Inferior parietal cortex (tissue), 1 donor: ENCODE results near the gene DHX38.
"Not testable (repeated sequence)": the region's sequence is repeated elsewhere in the genome, so short reads cannot be mapped to it uniquely, and the experiment has no call there.

ENCODE experiments used
- DNase-seq: peaks from one replicate; pipeline ENCODE4 v3.0.0-alpha.2; 2016; ENCODE audit errors: extremely low spot score

Gene DHX38

DNA sequence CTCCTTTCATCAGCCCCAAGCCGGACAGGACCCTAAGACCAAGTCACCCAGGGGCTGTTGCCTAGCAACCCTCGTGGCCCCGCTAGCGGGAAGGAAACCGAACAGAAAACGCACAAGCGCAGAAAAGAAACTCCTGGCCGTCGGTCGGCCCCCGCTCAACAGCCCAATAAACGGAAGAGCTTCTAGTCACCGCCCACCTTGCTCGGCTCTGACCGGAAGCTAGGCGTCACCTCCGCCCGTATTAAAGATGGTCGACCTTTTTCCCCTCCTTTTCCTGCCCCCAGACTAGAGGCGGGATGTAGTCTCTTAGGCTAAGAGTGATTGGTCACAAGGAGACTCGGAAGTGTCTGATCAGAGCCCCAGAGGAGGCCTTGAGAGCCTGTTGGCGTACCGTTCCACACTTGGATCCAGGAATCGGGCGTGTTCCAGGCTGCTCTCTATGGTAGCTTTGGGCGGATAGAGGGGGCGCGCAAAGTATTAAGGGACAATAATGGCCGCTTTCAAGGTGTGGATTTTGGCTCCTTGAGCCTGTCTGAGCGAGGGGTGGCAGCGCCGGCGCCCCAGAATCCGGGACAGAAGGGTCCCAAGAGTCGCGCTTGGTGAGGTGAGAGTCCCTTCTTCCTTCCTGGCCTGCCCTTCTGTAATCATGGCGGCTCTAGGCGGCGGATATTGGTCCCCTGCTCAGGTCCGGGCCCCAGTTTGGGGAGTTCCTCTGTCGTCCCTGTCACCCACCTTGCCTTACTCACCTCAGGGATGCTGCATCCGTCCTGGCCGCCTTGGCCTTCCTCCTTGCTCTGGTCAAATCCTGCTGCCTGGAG, at the start of gene DHX38, which contains the start of gene TXNL4B:
DHX38 (plus strand) TSS at position 400 of the 818 bp plus-strand sequence. CDS start 2,311 bp downstream, outside the sequence.
TXNL4B (minus strand) TSS at position 173 of the 818 bp plus-strand sequence. CDS start 2,871 bp downstream, outside the sequence.
- peak; percentile 99 for DNase-seq

DNA sequence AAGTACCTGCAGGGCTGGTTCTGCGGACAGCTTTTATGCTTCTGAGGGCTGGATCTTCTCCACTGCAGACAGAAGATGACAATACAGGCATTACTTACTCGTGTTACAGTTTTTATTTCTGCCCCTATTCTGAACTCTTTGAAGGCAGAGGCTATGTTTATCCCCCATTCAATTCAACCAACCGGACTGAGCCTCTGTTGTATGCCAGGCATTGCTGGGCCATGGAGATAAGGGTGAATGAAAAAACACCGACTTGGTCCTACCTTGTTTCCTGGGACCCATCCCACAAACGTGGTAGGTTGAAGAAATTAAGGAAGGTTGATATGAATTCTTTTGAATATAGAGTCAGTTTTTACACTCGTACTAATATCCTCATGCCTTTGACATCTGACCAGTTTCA, 49.4 kb upstream of the DHX38 start:
- no peak for DNase-seq

DNA sequence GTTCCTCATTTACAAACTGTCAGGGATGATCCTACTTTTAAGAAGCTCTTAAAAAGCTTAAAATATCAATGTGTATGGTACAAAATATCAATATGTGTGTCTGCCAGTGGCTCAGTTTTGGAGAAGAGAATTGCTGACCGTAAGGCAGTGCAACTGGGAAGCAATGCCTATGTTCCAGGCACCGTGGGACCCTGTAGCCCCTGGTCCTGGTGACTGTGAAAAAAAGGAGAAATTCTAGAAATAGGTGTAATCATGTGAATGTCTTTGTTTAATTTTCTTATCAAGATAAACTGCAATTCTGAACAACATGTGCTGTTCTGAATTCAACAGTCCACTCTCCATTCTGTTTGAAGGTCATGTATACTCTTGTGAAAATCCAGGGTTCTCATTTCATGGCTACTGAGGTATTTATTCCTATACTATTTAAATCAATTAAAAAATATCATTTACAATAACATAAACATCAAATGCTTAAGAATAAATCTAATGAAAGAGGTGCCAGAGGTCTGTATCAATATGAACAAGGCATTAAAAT, 48.8 kb upstream of the DHX38 start:
- no peak for DNase-seq

DNA sequence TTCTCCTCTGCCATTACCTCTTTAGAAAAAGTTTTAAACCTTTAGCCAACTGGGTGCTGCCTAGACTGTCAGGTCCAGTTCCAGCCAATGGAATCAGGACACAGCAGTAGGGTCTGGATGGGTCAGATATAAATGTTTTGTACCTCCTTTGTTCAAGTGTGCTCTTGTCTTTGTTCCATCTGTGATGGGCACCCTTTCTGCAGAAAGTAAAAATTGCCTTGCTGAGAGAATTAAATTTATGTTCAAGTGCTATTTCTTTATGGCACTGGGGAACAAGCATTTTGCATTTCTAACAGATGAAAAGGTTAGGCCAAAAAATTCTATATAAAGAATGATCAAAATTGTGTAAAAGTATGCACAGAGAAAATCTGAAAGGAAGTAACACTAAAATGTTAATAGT, 44.5 kb upstream of the DHX38 start:
- no peak for DNase-seq

DNA sequence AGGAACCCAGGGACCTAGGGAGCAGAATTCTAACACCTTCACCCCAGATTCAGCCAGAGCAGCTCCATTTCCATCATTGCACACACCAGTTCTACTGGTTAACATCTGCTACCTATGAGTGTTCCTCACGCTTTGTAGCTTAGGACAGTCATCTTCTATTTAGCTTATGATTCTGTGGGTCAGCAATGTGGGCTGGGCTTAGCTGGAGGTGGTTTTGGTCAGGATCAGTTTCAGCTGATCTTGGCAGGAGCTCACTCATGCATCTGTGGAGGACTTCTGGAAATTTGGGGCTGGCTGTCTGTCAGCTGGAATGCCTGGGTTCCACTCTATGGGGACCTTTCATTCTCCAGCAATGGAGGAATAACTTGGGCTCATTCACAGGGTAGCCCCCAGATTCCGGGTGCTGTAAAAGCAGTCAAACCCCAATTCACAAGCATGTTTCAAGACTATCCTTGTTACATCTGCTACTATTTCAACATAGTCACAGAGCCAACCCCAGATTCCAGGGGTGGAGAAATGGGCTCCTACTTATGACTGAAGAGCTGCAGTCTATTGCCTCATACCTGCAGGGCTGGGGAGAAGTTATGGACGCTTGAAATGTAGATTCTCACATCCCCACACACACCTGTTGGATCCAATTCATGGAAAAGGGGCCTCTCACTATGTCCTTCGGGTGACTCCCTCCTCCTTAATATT, 42.7 kb upstream of the DHX38 start:
- DNase-seq, result no peak

DNA sequence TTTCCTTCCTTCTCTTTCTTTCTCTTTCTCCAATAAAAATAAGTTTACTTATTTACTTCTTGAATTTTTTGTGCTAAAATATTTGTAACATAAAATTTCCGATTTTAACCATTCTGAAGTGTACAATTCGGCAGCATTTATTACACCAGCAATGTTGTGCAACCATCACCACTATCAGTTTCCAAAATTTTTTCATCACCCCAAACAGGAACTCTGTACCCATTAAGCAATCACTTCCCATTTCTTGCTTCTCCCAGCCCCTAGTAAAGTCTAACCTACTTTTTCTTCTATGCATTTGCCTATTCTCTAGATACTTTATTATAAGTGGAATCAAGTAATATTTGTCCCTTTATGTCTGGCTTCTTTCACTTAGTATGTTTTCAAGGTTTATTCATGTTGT, 41.8 kb upstream of the DHX38 start:
- no peak for DNase-seq

DNA sequence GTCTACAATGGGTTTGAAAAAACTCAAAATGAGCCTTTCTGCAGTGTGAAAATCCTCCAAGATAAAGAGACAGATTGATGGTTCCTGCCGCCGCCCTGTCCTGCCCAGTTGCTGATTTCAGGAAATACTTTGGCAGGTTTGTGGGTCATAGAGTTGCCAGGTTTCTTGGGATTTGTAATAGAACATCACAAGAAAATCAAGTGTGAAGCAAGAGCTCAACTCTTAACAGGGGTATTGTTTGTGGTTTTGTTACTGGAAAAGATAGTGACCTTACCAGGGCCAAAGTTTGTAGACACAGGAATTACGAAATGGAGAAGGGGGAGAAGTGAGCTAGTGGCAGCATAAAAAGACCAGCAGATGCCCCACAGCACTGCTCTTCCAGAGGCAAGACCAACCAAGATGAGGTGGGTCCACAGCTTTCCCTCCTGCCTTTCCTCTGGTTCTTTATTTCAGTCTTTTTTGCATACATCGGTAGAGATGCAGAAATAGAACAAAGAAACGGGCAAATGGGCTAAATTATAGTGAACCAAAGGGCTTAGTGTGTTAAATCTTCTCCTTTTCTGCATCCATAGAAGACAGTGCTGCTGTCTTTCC, 39.3 kb upstream of the DHX38 start, which contains the start of gene HP:
HP (plus strand) TSS at position 252 of the 594 bp plus-strand sequence; CDS start at position 400, 148 bp downstream.
- not testable (repeated sequence) for DNase-seq

DNA sequence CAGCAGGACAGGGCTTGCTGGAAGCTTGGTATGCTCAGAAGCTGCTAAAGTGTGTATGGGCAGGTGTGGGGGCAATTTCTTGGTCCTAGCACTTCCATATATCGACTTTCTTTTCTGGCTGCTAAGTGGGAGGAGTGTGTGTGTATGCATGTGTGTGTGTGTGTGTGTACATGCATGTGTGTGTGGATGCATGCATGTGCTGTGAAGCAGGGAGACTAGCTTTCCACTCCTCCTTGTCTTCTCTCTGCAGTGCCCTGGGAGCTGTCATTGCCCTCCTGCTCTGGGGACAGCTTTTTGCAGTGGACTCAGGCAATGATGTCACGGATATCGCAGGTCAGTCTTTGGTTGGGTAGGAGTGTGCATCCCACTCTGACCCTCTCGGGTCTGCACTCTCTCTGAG, 37.7 kb upstream of the DHX38 start:
- DNase-seq, result no peak

DNA sequence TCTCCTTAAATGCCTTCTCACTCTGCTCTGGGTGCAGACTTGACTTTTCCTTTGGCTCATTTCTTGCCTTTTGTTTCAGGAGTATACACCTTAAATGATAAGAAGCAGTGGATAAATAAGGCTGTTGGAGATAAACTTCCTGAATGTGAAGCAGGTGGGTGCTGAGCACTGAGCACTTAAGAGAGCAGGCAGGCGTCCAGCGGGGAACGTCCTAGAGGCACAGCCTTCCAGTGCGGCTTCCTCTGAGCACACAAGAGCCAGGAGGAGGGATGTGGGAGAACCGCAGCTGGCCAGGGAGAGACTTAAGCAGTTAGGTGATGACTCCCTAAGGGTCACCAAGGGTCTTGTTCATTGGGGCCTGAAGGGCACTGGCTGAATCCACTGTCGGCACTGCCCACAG, 36.3 kb upstream of the DHX38 start:
- not testable (repeated sequence) for DNase-seq

DNA sequence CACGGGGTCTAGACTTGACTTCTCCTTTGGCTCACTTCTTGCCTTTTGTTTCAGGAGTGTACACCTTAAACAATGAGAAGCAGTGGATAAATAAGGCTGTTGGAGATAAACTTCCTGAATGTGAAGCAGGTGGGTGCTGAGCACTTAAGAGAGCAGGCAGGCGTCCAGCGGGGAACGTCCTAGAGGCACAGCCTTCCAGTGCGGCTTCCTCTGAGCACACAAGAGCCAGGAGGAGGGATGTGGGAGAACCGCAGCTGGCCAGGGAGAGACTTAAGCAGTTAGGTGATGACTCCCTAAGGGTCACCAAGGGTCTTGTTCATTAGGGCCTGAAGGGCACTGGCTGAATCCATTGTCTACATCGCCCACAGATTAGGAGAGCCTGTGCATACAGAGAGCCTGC, 34.6 kb upstream of the DHX38 start:
- not testable (repeated sequence) for DNase-seq

DNA sequence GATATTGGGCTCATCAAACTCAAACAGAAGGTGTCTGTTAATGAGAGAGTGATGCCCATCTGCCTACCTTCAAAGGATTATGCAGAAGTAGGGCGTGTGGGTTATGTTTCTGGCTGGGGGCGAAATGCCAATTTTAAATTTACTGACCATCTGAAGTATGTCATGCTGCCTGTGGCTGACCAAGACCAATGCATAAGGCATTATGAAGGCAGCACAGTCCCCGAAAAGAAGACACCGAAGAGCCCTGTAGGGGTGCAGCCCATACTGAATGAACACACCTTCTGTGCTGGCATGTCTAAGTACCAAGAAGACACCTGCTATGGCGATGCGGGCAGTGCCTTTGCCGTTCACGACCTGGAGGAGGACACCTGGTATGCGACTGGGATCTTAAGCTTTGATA, 33.2 kb upstream of the DHX38 start:
- no peak for DNase-seq

DNA sequence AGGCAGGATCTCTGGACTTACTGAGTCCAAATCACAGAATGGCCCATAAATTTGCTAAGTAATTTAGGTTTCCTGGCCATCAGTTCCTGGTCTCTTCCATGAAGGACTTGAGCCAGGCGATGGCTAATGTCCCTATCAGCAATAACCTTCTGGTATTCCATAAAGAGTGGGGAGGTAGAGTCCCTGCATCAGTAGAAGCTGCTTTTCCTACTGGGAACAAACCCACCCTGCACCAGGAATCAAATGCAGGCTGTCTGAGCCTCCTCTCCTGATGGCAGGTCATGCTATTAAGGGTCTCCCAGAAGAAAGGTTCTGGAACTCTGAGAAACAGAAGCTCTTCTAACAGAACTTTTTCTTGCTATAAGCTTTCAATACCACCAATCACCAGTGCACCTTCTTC, 32.1 kb upstream of the DHX38 start:
- no peak for DNase-seq

DNA sequence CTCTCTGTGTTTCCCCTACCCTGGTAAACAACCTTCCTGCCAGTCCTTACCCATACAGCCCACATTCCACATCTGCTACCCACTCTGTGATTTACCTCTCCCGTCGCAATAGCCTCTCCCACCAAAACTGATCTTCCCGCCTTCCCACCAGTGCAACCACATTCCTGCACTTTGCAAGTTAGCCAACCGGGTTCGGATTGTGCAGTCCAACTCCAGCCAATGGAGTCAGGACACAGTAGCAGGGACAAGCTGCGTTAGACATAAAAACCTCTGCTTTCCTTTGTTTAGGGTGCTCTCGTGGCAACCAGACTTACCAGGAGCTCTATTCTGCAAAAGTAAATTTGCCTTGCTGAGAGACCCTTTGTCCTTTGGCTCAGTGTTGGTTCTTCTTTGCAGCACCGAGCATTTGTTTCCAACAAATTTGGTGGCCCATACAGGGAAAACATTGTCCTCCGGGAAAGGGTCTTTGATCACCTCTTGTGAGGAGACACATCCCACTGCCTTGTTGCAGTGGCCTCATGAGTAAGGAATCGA, 29.2 kb upstream of the DHX38 start:
- DNase-seq, result no peak

DNA sequence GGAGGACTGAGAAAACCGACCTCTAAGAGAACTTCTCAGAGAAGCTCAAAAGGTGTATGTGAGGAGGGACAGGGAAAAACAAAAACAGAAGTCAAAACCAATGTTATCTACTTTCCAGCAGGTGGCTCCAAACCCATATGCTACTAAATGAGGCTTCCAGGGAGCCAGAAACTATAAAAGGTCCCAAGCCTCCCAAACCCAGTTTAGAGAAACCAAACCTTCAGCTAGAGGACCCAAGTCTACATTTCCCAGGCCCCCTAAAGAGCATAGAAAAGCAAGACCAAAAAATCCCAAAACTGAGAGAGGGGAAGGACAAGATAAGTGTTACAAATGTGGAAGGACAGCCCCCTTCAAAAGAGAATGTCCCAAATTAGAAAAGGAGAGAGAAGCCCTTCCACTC, 26.9 kb upstream of the DHX38 start:
- DNase-seq, result peak; percentile 56

DNA sequence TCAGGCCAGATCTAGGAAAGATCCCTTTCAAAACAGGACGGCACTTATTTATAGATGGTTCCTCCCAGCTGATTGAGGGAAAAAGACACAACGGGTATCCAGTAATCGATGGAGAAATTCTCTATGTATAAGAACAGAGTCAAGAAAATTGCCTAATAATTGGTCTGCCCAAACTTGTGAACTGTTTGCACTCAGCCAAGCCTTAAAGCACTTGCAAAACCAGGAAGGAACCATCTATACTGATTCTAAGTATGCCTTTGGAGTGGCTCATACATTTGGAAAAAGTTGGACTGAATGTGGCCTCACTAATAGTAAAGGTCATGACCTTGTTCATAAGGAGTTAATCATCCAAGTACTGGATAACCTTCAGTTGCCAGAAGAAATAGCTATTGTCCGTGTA, 24.7 kb upstream of the DHX38 start:
- DNase-seq, result no peak

DNA sequence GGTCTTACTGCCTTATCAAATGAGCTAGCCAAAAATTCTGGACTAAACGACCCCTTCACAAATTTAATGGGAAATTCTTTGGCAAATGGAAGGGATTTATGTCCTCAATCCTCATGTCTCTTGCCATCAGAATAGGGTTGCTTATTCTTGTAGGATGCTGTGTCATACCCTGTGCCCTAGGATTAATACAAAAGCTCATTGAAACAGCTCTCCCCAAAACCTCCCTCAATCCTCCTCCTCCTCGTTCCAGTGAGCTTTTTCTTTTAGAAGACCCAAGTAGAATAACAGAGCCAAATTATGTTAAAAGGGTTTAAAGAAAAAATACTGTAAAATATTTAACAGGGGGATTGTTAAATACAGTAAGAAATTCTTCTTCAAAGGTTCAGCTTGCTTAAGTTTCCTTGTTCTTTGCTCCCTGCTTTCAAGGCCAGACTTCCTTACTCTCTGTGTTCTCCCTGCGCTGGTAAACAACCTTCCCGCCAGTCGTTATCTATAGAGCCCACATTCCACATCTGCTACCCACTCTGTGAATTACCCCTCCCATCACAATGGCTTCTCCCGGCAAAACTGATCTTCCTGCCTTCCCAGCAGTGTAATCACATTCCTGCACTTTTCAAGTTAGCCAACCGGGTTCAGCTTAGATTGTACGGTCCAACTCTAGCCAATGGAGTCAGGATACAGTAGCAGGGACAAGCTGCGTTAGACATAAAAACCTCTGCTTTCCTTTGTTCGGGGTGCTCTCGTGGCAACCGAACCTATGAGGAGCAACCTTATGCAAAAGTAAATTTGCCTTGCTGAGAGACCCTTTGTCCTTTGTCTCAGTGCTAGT, 20.9 kb upstream of the DHX38 start:
- DNase-seq, result peak; percentile 33

DNA sequence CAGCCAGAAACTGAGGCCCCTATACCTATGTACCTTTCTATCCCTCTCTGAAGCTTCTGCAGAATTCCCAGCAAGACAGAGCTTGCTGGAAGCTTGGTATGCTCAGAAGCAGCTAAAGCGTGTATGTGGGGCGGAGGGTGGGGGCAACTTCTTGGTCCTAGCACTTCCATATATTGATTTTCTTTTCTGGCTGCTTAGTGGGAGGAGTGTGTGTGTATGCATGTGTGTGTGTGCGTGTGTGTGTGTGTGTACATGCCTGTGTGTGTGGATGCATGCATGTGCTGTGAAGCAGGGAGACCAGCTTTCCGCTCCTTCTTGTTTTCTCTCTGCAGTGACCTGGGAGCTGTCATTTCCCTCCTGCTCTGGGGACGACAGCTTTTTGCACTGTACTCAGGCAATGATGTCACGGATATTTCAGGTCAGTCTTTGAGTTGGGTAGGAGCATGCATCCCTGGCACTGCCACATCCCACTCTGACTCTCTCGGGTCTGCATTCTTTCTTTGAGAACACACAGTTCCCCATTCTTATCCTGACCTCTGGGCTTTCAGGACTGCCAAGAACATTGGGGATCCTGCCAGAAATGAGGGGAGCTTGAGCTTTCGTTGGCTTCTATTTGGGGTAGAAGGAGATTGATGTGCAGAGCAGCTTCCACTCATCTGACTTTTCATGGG, 20.0 kb upstream of the DHX38 start:
- DNase-seq, result peak; percentile 25

DNA sequence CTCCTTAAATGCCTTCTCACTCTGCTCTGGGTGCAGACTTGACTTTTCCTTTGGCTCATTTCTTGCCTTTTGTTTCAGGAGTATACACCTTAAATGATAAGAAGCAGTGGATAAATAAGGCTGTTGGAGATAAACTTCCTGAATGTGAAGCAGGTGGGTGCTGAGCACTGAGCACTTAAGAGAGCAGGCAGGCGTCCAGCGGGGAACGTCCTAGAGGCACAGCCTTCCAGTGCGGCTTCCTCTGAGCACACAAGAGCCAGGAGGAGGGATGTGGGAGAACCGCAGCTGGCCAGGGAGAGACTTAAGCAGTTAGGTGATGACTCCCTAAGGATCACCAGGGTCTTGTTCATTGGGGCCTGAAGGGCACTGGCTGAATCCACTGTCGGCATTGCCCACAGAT, 18.6 kb upstream of the DHX38 start:
- not testable (repeated sequence) for DNase-seq

DNA sequence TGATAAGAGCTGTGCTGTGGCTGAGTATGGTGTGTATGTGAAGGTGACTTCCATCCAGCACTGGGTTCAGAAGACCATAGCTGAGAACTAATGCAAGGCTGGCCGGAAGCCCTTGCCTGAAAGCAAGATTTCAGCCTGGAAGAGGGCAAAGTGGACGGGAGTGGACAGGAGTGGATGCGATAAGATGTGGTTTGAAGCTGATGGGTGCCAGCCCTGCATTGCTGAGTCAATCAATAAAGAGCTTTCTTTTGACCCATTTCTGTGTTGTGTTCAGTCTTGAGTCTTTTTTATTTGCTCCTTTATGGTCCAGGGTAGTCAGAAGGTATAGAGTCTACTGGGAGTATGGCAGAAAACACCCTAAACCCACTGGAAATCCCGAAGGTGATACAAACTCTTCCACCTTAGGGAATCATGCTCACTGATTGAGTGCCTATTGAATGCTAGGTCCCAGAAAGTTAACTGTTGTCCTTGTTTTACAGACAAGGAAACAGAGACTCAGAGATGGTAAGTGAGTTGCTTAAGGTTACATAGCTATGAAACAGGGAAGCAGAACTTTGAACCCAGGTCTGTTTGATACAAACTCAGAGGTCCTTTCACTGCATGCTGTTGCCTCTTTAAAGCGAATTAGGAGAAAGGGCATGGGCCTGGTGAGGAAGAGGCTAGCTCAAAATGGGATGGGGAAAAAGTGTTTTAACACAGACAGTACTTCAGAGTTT, 16.5 kb upstream of the DHX38 start:
- DNase-seq, result not testable (repeated sequence)
